Measurements from ENCODE around the gene RGS3.

Gene RGS3

DNA sequence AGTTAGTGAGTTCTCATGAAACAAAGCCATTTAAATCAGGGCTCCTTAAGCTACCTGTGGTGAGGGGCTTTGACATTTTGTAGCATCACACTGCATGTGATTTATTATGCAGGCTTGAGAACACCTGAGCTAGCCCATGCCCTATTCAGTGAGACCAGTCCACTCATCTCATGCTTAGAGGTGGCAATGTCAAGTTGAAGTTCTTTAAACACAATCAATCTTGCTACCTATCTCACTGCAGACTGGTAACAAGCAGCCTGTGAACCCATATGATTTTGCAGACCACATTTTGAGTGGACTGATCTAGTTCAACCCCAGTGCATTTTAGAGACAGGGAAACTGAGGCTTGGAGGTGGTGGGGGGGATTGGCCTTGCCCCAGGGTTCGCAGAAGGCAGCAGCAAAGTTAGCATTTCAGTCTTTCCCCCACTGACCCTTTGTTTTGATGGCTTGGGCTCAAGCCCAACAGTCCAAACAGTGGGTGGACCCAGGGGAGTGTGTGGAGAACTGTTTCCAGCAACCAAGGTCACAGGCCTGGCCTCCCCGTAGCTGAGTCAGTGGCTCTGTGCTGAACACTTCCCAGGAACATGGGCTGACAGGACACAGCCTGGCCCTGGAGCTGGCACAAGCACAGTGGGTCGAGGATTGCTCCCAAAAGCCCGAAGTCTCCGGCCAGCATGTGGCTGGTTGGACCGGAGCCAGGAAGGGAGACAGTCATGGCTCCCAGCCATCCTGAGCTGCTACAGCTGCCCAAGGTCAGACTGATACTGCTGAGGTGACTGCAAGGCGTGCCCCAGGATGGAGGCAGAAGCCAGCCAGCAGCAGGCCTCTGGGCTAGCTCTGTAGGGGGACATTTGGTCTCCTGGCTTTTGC, 95.3 kb downstream of the RGS3 start:
- DNase-seq, result no peak

DNA sequence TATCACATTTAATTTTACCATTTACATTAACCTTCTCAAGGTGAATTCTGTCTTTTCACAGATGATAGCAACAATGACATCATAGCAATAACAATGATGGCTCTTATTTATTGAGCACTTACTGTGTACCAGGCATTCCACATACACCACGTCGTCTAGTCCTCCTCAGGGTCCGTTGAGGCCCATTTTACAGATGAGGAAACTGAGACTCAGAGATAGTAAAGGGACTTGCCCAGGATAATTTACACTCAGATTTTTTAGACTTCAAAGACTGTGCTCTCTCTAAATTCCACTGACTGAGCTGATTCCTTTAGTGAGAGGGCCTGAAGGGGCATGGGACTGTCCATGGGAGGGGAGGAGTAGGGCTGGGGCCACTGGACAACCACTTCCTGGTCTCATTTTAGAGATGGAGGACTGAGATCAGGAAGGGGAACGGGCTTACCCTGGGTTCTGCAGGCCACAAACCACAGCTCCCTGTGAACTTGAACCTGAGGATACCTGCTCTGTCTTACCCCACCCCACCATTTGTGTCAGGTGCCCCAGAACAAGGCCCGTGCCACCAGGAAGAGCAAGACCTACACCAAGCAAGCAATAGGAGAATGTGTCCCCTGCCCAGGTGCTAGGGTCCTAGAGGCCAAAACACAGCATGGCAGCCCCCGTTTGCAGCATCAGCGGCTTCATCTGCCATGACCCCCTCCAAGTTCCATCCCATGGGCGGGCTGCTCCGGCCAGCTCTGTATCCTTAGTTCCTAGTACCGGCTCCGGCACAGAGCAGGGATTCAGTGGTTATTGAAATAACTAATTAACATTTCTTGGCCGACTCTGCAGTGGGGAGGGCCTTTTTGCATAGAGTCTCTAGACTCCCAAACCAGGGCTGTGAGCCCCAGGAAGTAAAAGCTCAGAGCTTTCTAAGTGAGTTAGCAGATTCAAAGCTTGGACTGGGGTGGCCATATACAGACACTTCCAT, 96.6 kb downstream of the RGS3 start:
- DNase-seq, result no peak

DNA sequence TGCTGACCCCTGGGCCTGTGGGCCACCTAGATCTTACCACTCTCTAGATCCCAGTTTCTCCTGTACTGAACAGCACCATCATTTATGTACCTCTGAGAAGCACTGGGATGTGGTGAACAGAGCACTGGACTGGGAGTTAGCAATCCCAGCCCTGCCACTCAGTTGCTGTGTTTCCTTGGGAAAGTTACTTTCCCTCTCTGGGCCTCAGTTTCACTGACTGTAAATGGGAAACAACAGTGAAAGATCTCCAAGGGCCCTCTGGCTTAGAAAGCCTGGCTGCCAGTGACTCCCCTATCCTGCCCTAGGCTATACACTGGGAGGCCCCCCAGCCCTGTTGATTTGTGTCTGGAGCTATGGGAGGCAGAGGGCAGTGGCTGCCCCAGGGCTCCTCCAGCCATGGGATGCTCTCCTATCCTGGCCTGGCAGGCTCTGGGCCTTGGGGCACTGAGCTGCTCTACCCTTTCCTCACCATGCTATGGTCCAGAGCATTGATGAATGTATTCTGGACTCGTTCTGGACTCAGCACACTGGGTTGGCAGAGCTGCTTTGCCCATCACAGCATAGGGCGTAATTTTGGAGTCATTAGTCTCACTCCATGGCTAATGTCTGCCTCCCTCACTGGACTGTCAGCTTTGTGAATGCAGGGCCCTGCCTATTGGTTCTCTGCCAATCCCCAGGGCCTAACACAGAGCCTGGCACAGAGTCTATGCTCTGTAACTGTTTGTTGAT, 99.3 kb downstream of the RGS3 start:
- no peak for DNase-seq

DNA sequence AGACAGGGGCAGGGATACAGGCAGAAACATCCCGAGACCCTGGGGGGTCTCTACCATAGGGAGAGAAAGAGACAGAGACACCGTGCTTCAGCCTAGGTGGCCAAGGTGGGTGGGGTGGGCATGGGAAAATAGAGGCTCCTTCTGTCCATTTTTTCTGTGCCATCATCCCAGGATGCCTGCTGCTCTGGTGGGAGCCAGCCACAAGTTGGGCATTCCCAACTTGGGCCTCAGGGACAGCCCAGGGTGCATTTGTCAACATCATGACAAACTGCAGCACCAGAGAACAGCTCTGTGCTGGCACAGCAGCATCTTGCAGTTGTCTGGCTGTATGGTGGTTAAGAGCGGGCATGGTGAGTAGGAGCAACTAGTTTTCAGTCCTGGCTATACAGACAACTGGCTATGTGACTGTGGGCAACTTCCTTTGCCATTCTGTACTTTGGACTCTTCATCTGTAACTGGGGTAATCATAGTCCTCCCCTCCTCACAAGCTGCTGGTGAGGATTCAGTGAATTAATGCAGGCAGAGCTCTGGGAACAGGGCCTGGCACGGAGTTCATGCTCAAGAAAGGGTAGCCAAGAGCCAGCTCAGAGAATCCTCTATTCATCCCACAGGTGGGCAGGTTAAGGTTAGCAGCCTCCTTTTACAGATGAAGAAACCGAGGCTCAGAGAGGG, 100.4 kb downstream of the RGS3 start:
- DNase-seq, result no peak

DNA sequence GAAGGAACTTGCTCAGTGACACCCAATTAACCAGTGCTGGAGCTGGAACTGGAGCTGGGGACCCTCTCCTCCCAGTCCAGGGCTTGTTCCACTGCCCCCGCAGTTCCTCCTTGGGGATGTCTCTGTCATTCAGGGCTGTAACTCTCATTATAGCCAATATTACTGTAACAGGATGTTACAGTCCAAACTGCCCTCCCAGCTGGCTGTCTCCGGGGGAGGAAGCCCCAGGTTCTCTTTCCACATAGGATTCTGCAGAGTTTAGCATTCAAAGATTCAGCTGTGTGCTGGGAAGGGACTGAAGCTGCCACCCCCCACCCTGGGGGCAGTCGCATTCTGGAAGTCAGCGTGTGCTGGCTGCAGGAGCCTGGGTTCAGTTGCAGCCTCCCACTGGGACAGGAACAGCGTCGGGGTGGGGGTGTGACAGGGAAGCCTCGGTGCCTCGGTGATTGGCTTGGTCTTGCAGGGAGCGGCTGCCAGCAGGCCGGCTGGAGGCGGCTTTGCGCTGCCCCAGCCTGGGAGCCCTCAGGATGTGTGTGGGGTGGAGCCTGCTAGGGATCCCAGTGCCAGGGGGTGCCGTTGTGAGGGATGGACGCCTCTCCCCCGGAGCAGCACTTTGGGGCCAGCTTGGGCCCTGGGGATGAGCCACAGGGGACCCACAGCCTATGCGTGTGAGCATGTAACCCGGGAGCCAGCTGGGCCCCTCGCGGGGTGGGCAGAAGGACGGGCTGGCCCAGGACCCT, 101.1 kb downstream of the RGS3 start:
- DNase-seq, result no peak

DNA sequence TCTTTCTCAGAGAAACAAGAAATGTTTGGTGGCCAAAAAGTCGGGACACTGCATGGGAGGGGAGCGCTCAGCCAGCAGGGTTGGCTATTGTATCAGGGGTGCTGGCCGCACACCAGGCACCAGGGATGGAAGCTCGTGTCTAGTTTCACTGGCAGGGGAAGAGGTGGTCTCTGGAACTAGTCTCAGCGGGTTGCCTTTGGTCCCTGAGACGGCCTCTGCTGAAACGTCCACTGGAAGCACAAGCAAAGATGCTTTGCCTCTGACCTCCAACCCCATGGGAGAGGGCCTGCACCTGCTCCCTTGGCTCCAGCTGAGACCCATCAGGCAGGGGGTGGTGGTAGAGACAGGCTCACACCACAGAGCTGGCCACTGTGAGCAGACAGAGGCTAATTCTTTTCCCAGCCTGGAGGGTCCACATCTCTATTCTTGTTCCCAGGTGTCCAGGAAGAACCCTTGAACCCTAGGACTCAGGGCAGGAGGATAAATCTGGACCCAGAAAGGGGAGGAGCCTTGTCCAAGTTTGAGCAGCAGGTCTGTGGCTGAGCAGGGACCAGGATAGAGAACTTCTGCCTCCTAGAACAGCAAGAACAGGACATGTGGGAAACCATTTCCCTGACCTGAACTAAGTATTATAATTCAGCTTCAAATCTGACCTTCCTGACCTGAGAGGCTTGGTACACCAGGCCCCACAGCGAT, 102.6 kb downstream of the RGS3 start:
- DNase-seq, result no peak

DNA sequence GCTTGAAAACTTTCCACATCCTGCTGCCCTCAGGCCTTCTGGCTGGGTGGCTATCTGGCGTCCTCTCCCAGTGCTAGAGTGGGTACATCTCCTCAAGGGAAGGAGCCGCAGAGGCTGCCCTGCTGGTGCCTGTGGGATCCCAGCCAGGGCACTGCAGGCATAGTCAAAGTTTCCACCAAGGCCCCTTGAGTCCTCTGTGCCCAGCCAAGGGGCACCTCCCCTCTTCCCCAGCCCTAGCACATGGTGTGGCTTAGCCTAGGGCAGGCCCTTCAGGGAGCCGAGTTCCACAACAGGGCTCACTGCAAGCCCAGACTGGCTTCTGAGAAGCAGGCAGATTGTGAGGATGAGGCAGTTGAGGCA, 103.2 kb downstream of the RGS3 start:
- DNase-seq, result no peak

DNA sequence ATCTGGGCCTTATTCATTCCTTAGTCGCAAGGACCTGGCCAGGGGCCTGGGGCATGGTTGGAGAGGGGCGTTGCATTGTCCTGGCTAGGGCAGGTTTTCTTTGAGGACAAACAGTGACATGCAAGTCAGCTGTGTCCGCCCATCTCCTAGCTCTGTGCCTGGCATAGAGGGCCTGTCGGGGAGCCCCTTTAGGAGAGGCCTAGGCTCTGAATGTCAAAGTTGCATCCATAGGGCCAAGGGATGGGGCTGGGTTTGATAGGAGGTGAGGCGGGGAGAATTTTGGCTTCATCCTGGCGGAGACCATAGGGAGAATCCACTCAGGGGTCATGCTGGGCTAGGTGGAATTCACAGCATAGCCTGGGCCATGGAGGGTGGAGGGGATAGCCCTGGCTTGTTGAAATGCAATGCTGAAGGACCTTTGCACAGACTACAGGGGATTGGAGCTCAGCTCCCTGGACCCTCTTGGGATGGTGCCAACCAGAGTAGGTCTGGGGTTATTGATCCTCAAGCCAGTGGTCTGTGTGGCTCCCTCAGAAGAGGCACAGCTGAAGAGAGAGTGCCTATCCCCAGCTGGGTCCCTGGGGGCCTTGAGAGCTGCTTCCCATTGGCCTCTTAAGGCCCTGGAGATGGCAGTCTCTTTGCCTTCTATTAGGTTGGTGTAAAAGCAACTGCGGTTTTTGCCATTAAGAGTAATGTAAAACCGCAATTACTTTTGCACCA, 104.0 kb downstream of the RGS3 start:
- DNase-seq, result no peak

DNA sequence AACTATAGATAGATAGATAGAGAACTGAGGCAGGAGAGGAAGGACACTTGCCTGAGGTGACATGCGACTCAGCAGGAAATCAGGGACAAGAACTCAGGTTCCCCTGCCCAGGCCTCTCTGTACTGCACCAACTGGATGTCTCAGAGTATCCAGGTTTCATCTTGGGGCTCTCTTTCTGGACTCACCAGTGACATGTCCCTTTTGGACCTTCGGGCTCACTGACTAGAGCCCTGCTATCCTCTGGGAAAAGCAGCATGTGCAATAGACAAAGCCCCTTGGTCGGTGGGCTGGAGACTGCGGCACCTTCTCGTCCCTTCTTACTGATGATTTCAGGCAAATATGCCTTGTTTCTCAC, 104.5 kb downstream of the RGS3 start:
- no peak for DNase-seq

DNA sequence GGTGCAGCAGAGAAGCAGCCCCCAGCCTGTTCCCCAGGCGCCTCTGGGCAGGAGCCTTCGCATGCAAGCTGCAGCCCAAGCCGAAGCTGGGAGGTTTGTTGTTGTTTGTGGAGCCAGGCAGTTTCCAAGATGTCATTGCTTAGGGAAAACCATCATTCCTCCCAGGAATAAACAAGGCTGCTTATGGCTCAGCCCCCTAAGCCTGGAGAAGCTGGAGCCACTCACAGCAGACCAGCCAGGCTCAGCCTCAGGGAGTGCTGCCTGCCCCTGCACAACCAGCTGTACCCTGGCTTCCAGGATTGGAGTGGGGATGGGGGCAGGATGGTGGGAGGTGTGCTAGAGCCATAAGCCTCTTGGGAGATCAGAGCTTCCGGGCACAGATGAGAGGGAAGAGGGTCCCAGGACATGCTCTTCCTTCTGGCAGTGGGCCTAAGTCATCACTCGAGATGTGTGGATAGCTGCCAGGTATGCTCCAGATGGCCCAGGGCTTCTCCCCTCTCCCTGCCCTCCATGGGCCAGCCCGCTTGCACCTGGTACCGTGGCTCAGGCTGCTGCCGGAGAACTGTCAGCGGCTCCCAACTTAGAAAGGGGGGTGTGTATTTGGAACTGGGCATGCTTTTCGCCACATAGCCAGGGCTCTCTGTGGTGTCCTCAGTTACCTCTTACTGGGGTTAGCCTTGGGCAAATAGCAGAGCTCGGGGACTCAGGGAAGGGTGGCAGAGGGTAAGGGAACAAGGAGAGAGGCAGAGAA, 105.2 kb downstream of the RGS3 start:
- DNase-seq, result no peak

DNA sequence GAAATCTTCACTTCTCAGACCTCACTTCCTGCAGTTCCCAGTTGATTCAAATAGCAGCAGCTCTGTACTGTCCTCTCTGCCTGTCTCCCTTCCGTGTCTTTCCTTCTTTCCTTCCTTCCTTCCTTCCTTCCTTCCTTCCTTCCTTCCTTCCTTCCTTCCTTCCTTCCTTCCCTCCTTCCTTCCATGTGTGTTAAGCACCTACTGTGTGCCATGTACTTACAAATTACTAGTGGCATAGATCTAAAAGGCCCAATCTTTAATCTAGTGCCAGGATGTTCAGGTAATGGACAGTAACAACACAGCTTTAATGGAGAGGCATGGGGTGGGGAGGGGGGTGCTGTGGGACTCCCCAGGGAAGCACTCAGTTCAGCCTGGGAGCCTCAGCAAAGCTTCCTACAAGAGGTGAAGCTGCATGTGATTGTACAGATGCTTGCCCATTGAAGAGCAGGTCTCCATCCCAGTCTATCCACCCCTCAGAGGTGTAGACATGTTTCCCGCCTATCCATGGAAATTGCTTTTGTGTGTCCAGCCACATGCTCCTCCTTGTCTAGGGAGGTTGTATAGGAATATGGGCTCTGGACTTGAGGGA, 106.0 kb downstream of the RGS3 start:
- no peak for DNase-seq

DNA sequence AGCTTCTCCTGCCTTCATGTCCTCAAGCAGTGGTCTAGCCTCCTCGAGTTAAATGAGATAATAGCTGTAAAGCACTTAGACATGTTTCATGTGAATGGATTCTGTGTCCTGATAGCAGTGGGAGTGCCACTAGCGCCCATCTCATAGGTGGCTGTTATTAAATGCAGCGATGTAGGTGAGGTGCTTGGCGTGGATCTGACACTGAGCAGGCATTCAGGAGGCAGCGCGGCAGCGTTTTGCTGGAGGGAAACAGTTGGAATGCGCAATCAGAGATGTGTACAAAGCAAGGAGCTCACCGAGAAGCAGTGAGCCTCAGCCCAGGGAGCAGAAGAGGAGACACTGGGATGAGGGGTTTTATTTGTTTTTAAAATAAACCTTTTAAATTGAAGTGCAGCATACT, 106.6 kb downstream of the RGS3 start:
- DNase-seq, result no peak

DNA sequence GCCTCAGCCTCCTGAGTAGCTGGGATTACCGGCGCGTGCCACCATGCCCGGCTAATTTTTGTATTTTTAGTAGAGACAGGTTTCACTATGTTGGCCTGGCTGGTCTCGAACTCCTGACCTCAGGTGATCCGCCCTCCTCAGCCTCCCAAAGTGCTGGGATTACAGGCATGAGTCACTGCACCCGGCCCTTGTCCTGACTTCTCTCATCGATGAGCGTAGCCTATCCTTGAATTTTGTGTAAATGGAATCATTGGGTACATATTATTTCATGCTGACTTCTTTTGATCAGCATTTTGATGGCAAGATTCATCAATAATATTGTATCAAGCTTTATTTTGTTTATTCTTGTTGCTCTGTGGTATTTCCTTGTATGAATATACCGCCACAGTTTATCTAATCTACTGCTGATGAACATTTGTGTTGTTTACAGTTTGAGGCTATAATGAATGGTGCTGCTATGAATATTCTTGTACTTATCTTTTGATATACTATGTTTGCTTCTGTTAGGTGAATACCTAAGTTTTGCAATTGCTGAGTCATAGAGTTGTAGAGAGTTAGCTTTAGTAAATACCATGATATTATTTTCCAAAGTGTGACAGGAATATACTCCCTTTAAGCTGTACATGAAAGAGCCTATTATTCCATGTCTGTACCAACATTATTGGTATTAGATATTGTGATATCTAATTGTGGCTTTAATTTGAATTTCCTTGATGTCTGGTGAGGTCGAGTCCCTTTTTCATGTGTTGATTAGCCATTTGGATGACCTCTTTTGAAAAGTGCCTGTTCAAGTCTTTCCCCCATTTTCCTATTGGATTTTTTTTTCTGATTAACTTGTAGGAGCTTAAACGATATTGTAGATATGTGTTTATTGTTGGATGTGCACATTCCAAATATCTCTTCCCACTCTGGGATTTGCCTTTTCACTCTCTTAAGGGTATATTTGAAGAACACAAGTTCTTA, 107.5 kb downstream of the RGS3 start:
- no peak for DNase-seq

DNA sequence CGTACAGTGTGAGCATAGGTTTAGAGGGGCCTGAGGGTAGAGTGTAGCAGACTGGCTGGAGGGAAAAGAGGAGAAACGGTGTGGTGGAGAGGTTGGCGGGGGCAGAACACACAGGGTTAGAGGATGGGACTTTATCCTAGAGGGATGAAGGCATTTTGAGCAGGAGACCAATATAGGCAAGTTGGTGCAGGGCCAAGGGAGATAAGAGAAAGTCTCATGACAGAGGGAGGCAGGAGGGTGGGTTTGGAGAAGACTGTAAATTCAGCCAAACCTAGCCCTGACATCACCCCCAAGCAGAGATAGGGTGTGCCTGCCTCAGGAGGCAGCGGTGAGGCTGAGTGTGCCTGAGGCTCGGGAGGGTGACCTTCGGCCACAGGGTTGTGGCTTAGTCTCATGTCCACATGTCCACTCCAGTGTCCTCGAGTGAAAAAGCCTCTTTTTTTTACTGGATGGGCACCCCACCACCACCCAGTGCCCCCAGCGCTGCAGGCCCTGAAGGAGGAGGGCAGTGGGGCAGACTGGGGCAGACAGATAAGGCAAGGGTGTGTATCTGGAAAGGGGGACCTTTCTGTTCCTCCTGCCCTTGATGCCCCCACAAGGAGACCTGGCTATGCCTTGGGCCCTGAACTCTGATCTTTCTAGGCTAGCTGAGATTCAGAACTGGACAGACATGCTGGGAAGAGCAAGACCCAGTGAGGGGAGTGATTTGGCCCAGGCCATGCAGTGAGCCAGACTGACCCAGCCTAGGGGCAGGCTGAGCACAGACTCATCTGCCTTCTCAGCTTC, 108.7 kb downstream of the RGS3 start:
- no peak for DNase-seq

DNA sequence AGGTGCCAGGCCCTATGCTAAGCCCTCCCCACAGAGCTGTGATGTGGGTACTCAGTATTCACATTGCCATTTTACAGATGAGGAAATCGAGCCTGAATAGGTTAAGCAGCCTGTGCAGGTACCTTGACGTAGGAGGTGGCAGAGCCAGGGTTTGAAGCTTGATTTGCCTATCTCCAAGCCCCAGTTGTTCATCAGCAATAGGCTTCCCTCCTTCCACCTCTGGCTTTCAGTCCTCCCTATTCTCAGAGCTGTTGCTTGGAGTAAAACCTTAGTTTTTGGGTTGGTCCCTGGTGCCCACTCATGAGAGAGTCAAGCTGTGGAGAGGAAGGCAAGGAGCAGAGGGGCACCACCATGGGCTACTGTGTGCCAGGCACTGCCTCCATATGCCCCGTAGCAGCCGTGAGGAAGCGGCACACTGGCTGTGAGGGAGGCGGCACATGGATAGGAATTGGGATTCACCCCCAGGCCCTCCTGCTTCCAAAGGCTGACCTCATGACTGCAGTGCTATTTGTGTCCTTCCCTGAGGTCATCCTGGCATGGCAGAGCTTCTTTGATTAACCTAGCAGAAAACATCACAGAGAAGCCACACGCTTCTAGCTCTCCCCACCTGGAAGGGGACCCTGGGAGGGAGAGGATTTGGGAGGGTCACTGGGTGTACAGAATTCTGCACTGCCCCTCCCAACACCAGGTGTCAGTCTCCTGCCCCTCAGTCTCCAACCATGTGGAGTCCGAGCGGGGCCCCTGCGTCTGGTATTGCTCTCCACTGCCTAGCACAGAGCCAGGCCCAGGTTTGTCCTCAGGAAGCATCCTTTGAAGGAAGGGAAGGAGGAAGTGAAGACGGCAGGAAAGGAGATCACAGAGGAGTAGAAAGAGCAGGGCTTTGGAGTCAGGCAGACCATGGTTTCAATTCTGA, 109.8 kb downstream of the RGS3 start:
- DNase-seq, result no peak

DNA sequence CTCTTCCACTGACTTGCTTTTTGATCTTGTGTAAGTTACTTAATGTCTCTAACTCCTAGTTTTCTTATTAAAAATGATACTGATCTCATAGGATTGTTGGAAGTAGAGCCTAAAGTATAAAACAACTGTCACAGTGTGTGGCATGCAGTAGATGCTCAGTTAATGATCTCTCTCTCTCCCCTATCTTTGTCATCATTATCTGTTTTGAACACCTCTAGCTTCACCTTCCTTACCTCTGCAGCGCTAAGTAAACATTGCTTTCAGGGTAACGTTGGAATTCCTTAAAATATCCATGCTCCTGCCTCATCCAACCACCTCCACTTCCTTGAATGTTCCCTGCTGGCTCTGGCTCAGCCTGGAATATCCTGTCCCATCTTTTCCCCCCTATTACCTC, 110.4 kb downstream of the RGS3 start:
- no peak for DNase-seq
